ENCODE data around the gene NEIL1. TPM values are rescaled to one million over a fixed set of nuclear protein-coding genes. Genes with fewer than 3 reads are reported as not detected.
"Not testable (repeated sequence)": the region's sequence is repeated elsewhere in the genome, so short reads cannot be mapped to it uniquely, and the experiment has no call there.

Gene NEIL1
- 1 to 10 TPM; 2.8 to 3.2 TPM for total RNA-seq

- Mint-ChIP-seq H3K27me3 (ENCODE audit: low read depth) (peaks cover 18% of the 10 kb centered on the region), H3K36me3 (ENCODE audit: low read depth) (peaks cover 39% of the 10 kb centered on the region), H3K27ac (peak within 1 kb of the TSS; percentile 79), H3K4me3 (peak within 1 kb of the TSS; percentile 63), H3K4me1 (ENCODE audit: low read depth) (peaks cover 37% of the 10 kb centered on the region), H3K9me3 (ENCODE audit: insufficient read depth) (peaks cover 19% of the 10 kb centered on the region)
- DNase-seq (no peak), ATAC-seq (no peak)
- ChIA-PET CTCF (no interaction called here), POLR2A (interaction anchor here (0.7 kb wide), 1 partner anchor 279 kb away, joined by 3 read pairs; the partner anchor contains the start of gene SNUPN)
Measured at GRCh38 chr15:75346796-75347221, at the start of gene NEIL1. NEIL1 (plus strand) TSS chr15:75347039; CDS start chr15:75348906, 1,867 bp downstream.

DNA sequence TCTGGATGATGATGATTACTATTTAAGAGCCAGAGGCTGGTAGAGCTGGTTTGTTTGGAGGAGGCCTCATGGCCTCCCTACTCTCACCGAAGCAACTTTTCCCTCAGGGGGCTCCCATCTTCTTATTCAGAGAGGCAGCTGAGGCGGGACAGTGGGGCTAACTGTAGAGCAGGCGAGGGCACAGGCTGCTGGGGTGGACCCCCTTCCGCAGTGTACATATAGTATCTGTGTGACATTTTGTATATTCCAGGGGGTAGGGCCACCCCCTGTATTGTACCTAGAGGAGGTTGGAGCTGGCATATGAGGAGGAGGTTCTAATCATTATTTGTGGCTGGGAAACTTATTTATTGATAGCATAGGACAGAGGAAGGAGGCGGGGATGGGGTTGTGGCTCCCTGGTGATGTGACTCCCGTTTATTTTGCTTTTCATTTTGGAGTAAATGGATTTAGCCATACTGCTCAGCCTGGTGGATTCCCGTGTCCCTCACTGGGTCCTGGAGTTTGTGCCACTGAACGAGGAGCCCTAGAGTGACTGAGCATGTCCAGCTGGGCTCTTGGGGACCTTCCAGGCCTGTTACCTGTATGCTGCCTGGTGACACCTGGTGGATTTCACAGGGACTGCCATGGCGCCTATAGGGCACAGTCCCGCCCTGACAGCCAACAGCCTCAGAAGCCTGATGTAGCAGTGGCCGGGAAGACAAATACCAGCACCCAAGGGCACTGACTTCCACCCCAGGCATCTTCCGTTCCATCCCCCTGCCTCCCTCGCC, 48.1 kb upstream of the NEIL1 start:
- CTCF ChIA-PET: interaction anchor here (1.3 kb wide), 1 partner anchor 269 kb away, joined by 3 read pairs; no protein-coding TSS in a partner anchor
- peak; percentile 99 for ATAC-seq
- H3K27me3 Mint-ChIP-seq (ENCODE audit: low read depth): peaks cover 10% of the 10 kb centered on the region
- H3K27ac Mint-ChIP-seq; H3K4me3 Mint-ChIP-seq; POLR2A ChIA-PET; H3K4me1 Mint-ChIP-seq (ENCODE audit: low read depth); DNase-seq; H3K36me3 Mint-ChIP-seq (ENCODE audit: low read depth); H3K9me3 Mint-ChIP-seq (ENCODE audit: insufficient read depth): not testable (repeated sequence)

DNA sequence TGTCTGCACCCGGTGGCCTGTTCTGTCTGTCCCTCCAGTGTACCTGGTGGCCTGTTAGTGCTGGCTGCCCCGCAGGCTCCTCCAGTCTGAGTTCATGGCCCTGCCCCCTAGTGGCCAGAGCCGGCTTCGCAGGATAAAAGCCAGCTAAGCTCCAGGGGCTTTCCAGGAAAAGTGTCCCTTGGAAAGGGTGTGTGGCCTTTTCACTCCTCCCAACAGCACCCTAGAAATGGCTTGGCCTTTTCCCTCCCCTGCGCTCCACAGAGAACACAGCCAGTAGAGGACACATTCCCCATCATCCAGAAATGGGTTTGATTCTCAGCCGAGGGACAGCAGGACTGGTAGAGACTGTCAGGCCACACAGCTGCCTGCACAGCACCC, 47.5 kb upstream of the NEIL1 start:
- H3K4me1 Mint-ChIP-seq (ENCODE audit: low read depth); H3K36me3 Mint-ChIP-seq (ENCODE audit: low read depth); H3K9me3 Mint-ChIP-seq (ENCODE audit: insufficient read depth); POLR2A ChIA-PET; H3K27ac Mint-ChIP-seq; CTCF ChIA-PET; H3K4me3 Mint-ChIP-seq: not testable (repeated sequence)
- DNase-seq (peak; percentile 72), ATAC-seq (peak; percentile 97)
- H3K27me3 Mint-ChIP-seq (ENCODE audit: low read depth): peaks cover 16% of the 10 kb centered on the region

- POLR2A ChIA-PET; ATAC-seq; H3K4me3 Mint-ChIP-seq; H3K36me3 Mint-ChIP-seq (ENCODE audit: low read depth); H3K9me3 Mint-ChIP-seq (ENCODE audit: insufficient read depth); DNase-seq: not testable (repeated sequence)
- H3K4me1 Mint-ChIP-seq (ENCODE audit: low read depth): peaks cover 11% of the 10 kb centered on the region
- peak overlapping the region; percentile 64 for H3K27ac Mint-ChIP-seq
- H3K27me3 Mint-ChIP-seq (ENCODE audit: low read depth): peaks cover 21% of the 10 kb centered on the region
- CTCF ChIA-PET: interaction anchor here (1.1 kb wide), 1 partner anchor 35 kb away, joined by 3 read pairs; no protein-coding TSS in a partner anchor
Measured at GRCh38 chr15:75300026-75300425, 46.8 kb upstream of the NEIL1 start.

DNA sequence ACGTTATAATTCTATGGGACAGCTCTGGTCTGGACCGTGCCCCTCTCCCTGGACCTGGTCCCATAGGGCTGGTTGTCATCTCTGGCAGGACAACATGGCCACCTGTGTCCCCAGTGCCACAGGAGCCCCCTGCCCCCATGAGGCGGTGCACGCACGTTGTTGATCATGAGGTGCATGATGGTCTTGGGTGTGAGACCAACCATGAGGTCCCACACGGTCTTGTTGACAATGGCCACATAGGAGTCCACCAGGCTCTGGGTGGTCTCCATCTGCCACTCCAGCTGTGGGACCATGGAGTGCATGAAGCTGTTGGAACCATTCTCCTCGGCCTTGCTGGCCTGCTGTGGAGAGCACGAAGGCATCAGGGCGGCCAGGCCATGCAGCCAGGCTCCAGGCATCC, 44.5 kb upstream of the NEIL1 start:
- peaks cover 11% of the 10 kb centered on the region for H3K4me1 Mint-ChIP-seq (ENCODE audit: low read depth)

GRCh38 chr15:75302753-75303152, 44.1 kb upstream of the NEIL1 start:
- CTCF ChIA-PET; H3K36me3 Mint-ChIP-seq (ENCODE audit: low read depth): not testable (repeated sequence)

More for the DNA sequence above, 44.5 kb upstream of the NEIL1 start:
- H3K36me3 Mint-ChIP-seq (ENCODE audit: low read depth): no peaks in the 10 kb centered on the region
- DNase-seq (no peak), ATAC-seq (no peak)
- no peak overlapping the region for H3K4me3 Mint-ChIP-seq
- POLR2A ChIA-PET: no interaction called here
- CTCF ChIA-PET: no interaction called here
- peaks cover 28% of the 10 kb centered on the region for H3K27me3 Mint-ChIP-seq (ENCODE audit: low read depth)
- no peaks in the 10 kb centered on the region for H3K9me3 Mint-ChIP-seq (ENCODE audit: insufficient read depth)
- no peak overlapping the region for H3K27ac Mint-ChIP-seq

GRCh38 chr15:75306188-75306587, 40.7 kb upstream of the NEIL1 start:
- no peak for ATAC-seq
- Mint-ChIP-seq H3K27ac (no peak overlapping the region), H3K4me1 (ENCODE audit: low read depth) (peaks cover 14% of the 10 kb centered on the region), H3K9me3 (ENCODE audit: insufficient read depth) (no peaks in the 10 kb centered on the region), H3K27me3 (ENCODE audit: low read depth) (peaks cover 46% of the 10 kb centered on the region), H3K36me3 (ENCODE audit: low read depth) (no peaks in the 10 kb centered on the region), H3K4me3 (no peak overlapping the region)
- ChIA-PET CTCF (interaction anchor here (1.5 kb wide), 1 partner anchor 30 kb away, joined by 3 read pairs; the partner anchor contains the start of gene COMMD4), POLR2A (no interaction called here)
- no peak for DNase-seq

More at GRCh38 chr15:75302753-75303152, 44.1 kb upstream of the NEIL1 start:
- ATAC-seq; H3K4me3 Mint-ChIP-seq; H3K27ac Mint-ChIP-seq; H3K9me3 Mint-ChIP-seq (ENCODE audit: insufficient read depth); DNase-seq; POLR2A ChIA-PET: not testable (repeated sequence)
- Mint-ChIP-seq H3K27me3 (ENCODE audit: low read depth) (peaks cover 30% of the 10 kb centered on the region), H3K4me1 (ENCODE audit: low read depth) (peaks cover 11% of the 10 kb centered on the region)

DNA sequence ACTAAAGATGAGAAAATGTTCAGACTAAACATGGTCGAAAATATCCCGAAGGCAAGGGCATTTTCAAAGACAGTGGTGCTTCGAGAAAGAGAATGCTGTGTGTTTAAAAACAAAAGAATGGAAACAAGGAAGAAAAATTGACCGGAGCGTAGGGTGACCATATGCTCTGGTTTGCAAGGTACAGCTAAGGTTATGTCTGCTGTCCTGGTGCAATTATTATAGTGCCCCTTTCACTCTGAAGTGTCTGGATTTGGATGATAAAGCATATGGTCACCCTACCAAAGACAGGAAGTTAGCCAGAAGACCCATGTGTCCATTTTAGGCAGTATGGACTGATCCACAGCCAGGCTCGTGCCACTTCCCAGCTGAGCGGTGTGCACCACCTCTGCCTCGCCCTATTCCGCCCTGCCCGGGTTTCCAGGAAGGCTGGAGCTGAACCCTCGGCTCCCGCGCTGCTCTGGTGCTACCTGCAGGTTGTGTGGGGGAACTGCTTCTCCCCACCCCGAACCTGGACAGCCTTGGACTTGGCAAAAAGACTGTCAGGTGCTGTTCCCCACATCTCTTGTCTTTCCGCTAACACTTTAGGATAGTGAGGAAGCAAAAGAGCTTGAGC, 39.0 kb upstream of the NEIL1 start:
- ChIA-PET CTCF (interaction anchor here (0.7 kb wide), 1 partner anchor 58 kb away, joined by 3 read pairs; no protein-coding TSS in a partner anchor), POLR2A (no interaction called here)
- ATAC-seq (peak; percentile 63), DNase-seq (peak; percentile 45)
- no peak overlapping the region for H3K27ac Mint-ChIP-seq
- no peaks in the 10 kb centered on the region for H3K36me3 Mint-ChIP-seq (ENCODE audit: low read depth)
- H3K4me1 Mint-ChIP-seq (ENCODE audit: low read depth): peaks cover 24% of the 10 kb centered on the region
- no peaks in the 10 kb centered on the region for H3K9me3 Mint-ChIP-seq (ENCODE audit: insufficient read depth)
- peaks cover 46% of the 10 kb centered on the region for H3K27me3 Mint-ChIP-seq (ENCODE audit: low read depth)
- no peak overlapping the region for H3K4me3 Mint-ChIP-seq

- CTCF ChIA-PET: no interaction called here
- Mint-ChIP-seq H3K4me1 (ENCODE audit: low read depth) (peaks cover 13% of the 10 kb centered on the region), H3K9me3 (ENCODE audit: insufficient read depth) (no peaks in the 10 kb centered on the region), H3K4me3 (no peak overlapping the region), H3K27me3 (ENCODE audit: low read depth) (peaks cover 33% of the 10 kb centered on the region), H3K27ac (no peak overlapping the region), H3K36me3 (ENCODE audit: low read depth) (no peaks in the 10 kb centered on the region)
- DNase-seq (no peak), ATAC-seq (no peak)
- POLR2A ChIA-PET: no interaction called here
Measured at GRCh38 chr15:75309711-75310110, 37.1 kb upstream of the NEIL1 start.

DNA sequence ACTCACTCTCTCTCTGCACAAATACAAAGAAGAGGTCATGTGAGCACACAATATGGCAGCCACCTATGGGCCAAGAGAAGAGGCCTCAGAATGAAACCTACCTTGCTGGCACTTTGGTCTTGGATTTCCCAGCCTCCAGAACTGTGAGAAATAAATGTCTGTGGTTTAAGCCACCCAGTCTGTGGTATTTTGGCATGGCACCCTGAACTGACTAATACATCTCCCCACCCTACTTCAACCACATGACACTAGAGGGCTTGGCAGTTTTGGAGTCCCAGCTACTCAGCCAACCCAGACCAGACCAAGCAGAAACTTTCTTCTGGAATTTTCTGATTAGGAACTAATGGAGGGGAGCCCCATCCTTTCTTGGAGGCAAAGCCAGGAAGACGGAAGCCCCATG, 34.3 kb upstream of the NEIL1 start:
- H3K27ac Mint-ChIP-seq; DNase-seq; H3K36me3 Mint-ChIP-seq (ENCODE audit: low read depth); CTCF ChIA-PET; ATAC-seq; H3K9me3 Mint-ChIP-seq (ENCODE audit: insufficient read depth); POLR2A ChIA-PET; H3K4me3 Mint-ChIP-seq: not testable (repeated sequence)
- H3K4me1 Mint-ChIP-seq (ENCODE audit: low read depth): peaks cover 13% of the 10 kb centered on the region
- peaks cover 22% of the 10 kb centered on the region for H3K27me3 Mint-ChIP-seq (ENCODE audit: low read depth)

DNA sequence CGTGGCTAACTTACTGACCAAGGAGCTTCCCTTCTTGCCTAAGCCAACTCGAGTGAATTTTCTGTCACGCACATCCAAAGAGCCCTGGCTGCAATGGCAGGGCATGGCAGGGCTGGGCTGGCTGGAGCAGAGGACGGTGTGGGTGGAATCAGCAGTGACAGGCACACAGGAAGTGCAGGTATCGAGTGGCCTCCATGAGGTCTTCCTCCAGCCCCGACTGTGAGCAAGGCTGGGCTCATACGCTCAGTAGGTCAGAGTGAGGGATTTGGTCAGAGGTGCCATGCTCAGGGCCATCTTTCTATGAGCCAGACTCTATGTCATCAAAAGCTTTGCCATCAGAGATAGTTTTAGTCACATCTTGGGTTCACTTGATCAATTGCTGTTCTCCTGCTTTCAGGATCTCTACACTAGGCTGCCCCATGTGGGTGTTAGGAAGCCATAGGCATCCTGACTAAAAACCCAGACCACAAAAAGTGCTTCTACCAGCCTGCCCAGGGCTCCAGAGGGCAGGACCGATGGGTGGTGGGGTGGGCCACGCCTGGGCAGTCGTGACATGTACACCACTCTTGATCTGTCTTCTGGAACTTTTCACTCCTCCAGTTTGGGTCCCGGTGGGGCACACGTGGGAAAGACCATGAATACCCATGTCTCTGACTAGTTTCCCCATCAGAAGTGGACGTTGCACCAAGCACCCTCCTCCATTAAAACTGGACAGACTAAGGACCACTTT, 33.6 kb upstream of the NEIL1 start:
- ChIA-PET CTCF (no interaction called here), POLR2A (no interaction called here)
- DNase-seq: no peak
- H3K4me1 Mint-ChIP-seq (ENCODE audit: low read depth): peaks cover 11% of the 10 kb centered on the region
- H3K36me3 Mint-ChIP-seq (ENCODE audit: low read depth): no peaks in the 10 kb centered on the region
- no peak overlapping the region for H3K4me3 Mint-ChIP-seq
- H3K27ac Mint-ChIP-seq: no peak overlapping the region
- no peaks in the 10 kb centered on the region for H3K9me3 Mint-ChIP-seq (ENCODE audit: insufficient read depth)
- no peak for ATAC-seq
- peaks cover 18% of the 10 kb centered on the region for H3K27me3 Mint-ChIP-seq (ENCODE audit: low read depth)

Measured in activated CD8-positive, alpha-beta T cell treated with anti-CD3 and anti-CD28 coated beads, Interleukin-2, amount 10 ng/mL, durations not matched to agents 7 days and 5 days (primary cell).